ENCODE results near the gene TMEM187. TPM values are rescaled to one million over a fixed set of nuclear protein-coding genes. Genes with fewer than 3 reads are reported as not detected.

TMEM187 gene
- total RNA-seq, 1 experiment from 2014 or later, result 2.8 TPM

DNA sequence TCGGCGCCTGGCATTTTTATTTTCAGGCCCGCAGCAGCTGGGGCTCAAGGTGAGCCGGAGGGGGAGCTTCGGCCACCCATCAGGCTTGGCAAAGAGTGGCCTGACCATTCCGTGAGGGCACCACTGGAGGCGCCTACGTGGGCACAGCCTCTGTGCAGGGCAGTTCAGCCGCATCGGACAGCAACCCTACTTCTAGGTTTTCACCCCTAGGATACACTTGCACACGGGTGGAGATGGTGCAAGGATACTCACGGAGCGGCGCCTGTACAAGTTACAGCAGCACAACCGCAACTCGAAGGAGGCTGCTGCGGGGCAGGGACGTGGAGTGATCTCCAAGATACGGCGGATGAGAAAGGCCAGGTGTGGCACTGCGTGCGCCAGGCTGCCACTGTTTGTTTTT is 11.8 kb upstream of the TMEM187 start:
- DNase-seq (ENCODE audit: low spot score), result no peak
- Histone ChIP-seq H3K4me3 (ENCODE audit: low read depth, low read length, poor library complexity, severe bottlenecking) (no peak overlapping the region), H3K36me3 (ENCODE audit: insufficient read depth, low read length, poor library complexity, severe bottlenecking) (peaks cover 79% of the 10 kb centered on the region), H3K27me3 (replicated peaks; ENCODE audit: insufficient read depth, low read depth, low read length, poor library complexity) (no peaks in the 10 kb centered on the region), H3K4me1 (ENCODE audit: insufficient read depth, low read length, poor library complexity, severe bottlenecking) (no peaks in the 10 kb centered on the region), H3K27ac (ENCODE audit: low read depth, low read length, poor library complexity, severe bottlenecking) (no peak overlapping the region), H3K9me3 (ENCODE audit: low read depth, low read length, poor library complexity, severe bottlenecking) (no peaks in the 10 kb centered on the region)
- BruUV-seq (replicated peaks), result no TSS peak
- ChIA-PET CTCF (no interaction called here), POLR2A (ENCODE audit: low non-redundant PET) (no interaction called here)
- intact Hi-C loops (cut with micrococcal nuclease; ENCODE audit: unreplicated experiment), result no loop called here
- no peak for TF ChIP-seq EZH2 (IDR thresholded peaks at IDR 0.05; ENCODE audit: borderline replicate concordance, low read depth, low read length, poor library complexity, severe bottlenecking)

DNA sequence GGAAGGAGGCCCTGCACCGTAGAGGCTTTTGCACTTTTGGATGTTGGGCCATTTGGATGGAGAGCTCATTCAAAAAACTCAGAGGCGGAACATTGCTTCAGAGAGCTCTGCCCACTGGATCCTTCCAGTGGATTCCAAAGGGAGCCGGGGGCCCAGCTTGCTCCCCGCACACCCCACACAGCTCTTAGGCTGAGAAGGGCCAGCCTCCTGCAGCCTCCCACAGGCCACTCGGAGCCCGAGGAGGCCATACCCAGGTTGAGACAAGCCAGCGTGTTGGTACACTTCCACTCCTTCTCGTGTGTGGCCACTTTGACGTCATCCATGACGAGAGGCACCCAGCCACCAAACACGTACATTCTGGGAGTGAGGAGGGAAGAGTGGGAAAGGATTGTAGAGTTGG is 11.3 kb upstream of the TMEM187 start:
- H3K4me1 ChIP-seq (ENCODE audit: insufficient read depth, low read length, poor library complexity, severe bottlenecking), result peaks cover under 1% of the 10 kb centered on the region
- H3K9me3 ChIP-seq (ENCODE audit: low read depth, low read length, poor library complexity, severe bottlenecking), result no peaks in the 10 kb centered on the region
- peaks cover 74% of the 10 kb centered on the region for H3K36me3 ChIP-seq (ENCODE audit: insufficient read depth, low read length, poor library complexity, severe bottlenecking)
- intact Hi-C loops (cut with micrococcal nuclease; ENCODE audit: unreplicated experiment), result no loop called here
- no TSS peak for BruUV-seq (replicated peaks)
- ChIA-PET CTCF (no interaction called here), POLR2A (ENCODE audit: low non-redundant PET) (no interaction called here)
- H3K27ac ChIP-seq (ENCODE audit: low read depth, low read length, poor library complexity, severe bottlenecking), result no peak overlapping the region
- no peak for DNase-seq (ENCODE audit: low spot score)
- TF ChIP-seq EZH2 (IDR thresholded peaks at IDR 0.05; ENCODE audit: borderline replicate concordance, low read depth, low read length, poor library complexity, severe bottlenecking), result no peak
- TF ChIP-seq, protein P1, sequence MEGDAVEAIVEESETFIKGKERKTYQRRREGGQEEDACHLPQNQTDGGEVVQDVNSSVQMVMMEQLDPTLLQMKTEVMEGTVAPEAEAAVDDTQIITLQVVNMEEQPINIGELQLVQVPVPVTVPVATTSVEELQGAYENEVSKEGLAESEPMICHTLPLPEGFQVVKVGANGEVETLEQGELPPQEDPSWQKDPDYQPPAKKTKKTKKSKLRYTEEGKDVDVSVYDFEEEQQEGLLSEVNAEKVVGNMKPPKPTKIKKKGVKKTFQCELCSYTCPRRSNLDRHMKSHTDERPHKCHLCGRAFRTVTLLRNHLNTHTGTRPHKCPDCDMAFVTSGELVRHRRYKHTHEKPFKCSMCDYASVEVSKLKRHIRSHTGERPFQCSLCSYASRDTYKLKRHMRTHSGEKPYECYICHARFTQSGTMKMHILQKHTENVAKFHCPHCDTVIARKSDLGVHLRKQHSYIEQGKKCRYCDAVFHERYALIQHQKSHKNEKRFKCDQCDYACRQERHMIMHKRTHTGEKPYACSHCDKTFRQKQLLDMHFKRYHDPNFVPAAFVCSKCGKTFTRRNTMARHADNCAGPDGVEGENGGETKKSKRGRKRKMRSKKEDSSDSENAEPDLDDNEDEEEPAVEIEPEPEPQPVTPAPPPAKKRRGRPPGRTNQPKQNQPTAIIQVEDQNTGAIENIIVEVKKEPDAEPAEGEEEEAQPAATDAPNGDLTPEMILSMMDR (conservative IDR thresholded peaks at IDR 0.05; ENCODE audit: low read depth, low read length), result no peak
- H3K4me3 ChIP-seq (ENCODE audit: low read depth, low read length, poor library complexity, severe bottlenecking), result no peak overlapping the region
- no peaks in the 10 kb centered on the region for H3K27me3 ChIP-seq (replicated peaks; ENCODE audit: insufficient read depth, low read depth, low read length, poor library complexity)

DNA sequence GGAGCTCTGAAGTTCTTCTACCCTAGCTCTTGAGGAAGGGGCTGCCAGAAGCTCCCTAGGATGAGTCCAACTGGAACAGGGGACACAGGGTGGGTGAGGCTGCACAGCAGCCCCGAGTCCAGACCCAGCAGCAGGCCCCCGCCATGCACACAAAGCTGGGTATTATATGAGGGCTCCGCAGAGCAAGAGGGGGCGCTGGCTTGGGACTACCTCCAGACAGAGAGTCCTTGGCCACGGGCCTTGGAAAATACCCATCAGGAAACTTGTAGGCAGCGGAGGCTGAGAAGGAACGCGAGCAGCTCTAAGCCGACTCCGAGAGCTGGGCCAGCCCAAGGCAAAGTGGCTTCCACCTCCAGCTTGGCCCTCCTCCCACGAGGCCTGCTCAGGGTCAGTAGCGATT is 9.0 kb upstream of the TMEM187 start:
- CTCF ChIA-PET, result no interaction called here

More for the DNA sequence above, 9.0 kb upstream of the TMEM187 start:
- H3K36me3 ChIP-seq (ENCODE audit: insufficient read depth, low read length, poor library complexity, severe bottlenecking), result peaks cover 52% of the 10 kb centered on the region
- BruUV-seq (replicated peaks), result no TSS peak
- H3K4me3 ChIP-seq (ENCODE audit: low read depth, low read length, poor library complexity, severe bottlenecking), result no peak overlapping the region
- no peaks in the 10 kb centered on the region for H3K27me3 ChIP-seq (replicated peaks; ENCODE audit: insufficient read depth, low read depth, low read length, poor library complexity)
- intact Hi-C loops (cut with micrococcal nuclease; ENCODE audit: unreplicated experiment), result no loop called here
- H3K27ac ChIP-seq (ENCODE audit: low read depth, low read length, poor library complexity, severe bottlenecking), result no peak overlapping the region
- POLR2A ChIA-PET (ENCODE audit: low non-redundant PET), result interaction anchor here (0.6 kb wide), 1 partner anchor 10 kb away, joined by 3 read pairs; no protein-coding TSS in a partner anchor
- peaks cover 19% of the 10 kb centered on the region for H3K4me1 ChIP-seq (ENCODE audit: insufficient read depth, low read length, poor library complexity, severe bottlenecking)
- DNase-seq (ENCODE audit: low spot score), result no peak
- TF ChIP-seq, protein P1 (conservative IDR thresholded peaks at IDR 0.05; ENCODE audit: low read depth, low read length), result no peak
- TF ChIP-seq EZH2 (IDR thresholded peaks at IDR 0.05; ENCODE audit: borderline replicate concordance, low read depth, low read length, poor library complexity, severe bottlenecking), result no peak
- no peaks in the 10 kb centered on the region for H3K9me3 ChIP-seq (ENCODE audit: low read depth, low read length, poor library complexity, severe bottlenecking)
